GM12891 (cell line): ENCODE measurements around the gene GAST.

ENCODE experiments used
- DNase-seq: peaks from one replicate; pipeline ENCODE4 v3.0.0; 2011; ENCODE audit warnings: low spot score; ENCODE audit not compliant: insufficient read length
- FAIRE-seq: peaks from 2 replicates; lab custom pipeline; 2011; peaks lifted over from hg19 to GRCh38; lab: Jason Lieb, UNC
- PAX5 ChIP-seq: IDR thresholded peaks from 2 replicates; pipeline ENCODE4 v1.6.1; 2011; ENCODE audit warnings: low read length, moderate library complexity, mild to moderate bottlenecking; ENCODE audit not compliant: insufficient read depth, severe bottlenecking
- POLR2A ChIP-seq: IDR thresholded peaks from 2 replicates; pipeline ENCODE4 v1.6.1; 2011; ENCODE audit warnings: low read depth, low read length, control low read depth
- POLR2AphosphoS5 ChIP-seq: IDR thresholded peaks from 2 replicates; pipeline ENCODE4 v1.6.1; 2011; ENCODE audit warnings: low read depth, low read length, control low read depth
- POU2F2 ChIP-seq: IDR thresholded peaks from 2 replicates; pipeline ENCODE4 v1.6.1; 2011; ENCODE audit warnings: low read depth, mild to moderate bottlenecking, control low read depth, low read length, moderate library complexity
- SPI1 ChIP-seq: IDR thresholded peaks from 2 replicates; pipeline ENCODE4 v1.6.1; 2011; ENCODE audit warnings: low read depth, low read length, control low read depth
- TAF1 ChIP-seq: IDR thresholded peaks from 2 replicates; pipeline ENCODE4 v1.6.1; 2011; ENCODE audit warnings: low read depth, low read length, control low read depth

Gene GAST

DNA sequence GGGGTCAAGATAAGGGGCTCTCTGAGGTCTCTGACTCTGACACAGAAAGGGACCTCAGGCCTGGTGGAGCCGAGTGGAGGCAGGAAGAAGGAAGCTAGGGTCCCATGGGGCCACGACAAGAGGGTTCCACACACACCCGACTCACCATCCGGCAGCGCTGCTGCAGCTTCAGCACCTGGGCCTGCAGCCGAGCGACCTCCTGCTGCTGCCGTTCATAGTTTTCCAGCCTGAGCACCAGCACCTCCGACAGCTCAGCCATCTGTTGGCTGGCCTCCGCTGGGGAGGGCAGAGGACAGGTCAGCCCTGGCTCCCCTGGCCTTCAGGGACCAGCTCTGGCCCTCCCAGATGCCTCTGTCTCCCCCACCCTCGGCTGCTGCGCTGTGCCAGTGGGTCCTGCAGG lies 15.9 kb downstream of the GAST start:
- no peak for DNase-seq
- FAIRE-seq, result no peak
- no peak for TF ChIP-seq POLR2A
- TF ChIP-seq TAF1, result no peak
- TF ChIP-seq PAX5, result no peak
- no peak for TF ChIP-seq POLR2AphosphoS5
- no peak for TF ChIP-seq POU2F2
- no peak for TF ChIP-seq SPI1

GRCh38 chr17:41730479-41730878 lies 18.3 kb downstream of the GAST start:
- DNase-seq, result no peak
- FAIRE-seq, result peak; percentile 20
- TF ChIP-seq TAF1, result no peak

DNA sequence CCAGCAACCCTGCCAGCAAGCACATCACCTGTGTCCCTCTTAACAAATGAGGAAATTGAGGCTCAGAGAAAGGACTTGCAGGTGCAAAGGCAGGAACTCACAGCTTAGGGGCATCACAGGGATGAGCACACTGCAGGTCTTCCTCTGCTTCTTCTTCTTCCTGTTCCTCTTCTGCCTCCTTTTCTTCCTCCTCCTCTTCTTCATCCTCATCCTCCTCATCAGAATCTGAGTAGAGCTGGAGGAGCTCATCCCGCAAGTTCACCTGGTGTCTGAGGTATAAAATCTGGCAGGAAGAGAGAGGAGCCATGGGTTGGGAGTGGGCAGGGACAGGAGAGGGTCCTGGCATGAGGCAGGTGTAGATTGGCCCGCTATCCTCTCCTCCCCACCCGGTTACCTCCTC lies 19.7 kb downstream of the GAST start:
- no peak for TF ChIP-seq POLR2A
- no peak for TF ChIP-seq SPI1
- no peak for TF ChIP-seq POLR2AphosphoS5
- TF ChIP-seq PAX5, result no peak
- FAIRE-seq (no peak), DNase-seq (no peak)

DNA sequence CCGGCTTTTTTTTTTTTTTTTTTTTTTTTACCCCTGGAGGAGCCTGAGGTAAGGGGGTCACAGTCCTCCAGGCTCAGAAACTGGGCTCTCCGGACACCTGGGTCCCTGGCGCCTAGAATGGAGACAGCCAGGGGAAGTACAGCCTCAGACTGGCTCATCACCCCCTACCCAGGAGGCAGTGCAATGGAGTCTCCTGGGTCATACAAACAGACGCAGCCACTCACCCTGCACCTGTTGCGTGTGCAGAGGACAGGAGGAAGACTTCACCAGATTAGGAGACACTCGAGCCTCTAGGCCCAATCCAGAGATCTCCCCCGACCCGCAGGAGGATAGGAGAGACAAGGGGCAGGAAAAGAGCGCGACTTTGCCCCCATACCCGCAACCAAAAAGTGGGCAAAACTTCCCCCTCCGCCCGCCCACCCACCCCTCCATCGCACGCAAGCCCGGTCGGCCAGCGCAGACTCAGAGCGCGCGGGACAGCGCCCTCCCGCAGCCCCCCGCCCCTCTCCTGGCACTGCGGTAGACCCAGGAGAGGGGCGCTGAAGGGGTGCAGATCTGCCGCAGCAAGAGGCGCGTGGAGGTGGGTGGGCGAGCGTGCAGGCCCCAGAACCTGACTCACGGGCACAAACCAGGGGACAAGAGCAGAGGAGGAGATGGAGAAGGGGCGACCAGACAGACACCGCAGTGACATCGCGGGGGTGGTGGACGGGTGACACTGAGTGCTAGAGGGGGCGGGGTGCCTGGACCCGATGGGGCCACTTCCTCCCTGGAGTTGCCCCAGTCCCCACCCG lies 21.4 kb downstream of the GAST start:
- no peak for FAIRE-seq
- TF ChIP-seq TAF1 (no peak), SPI1 (no peak), POLR2A (no peak), PAX5 (no peak), POLR2AphosphoS5 (no peak), POU2F2 (no peak)
- no peak for DNase-seq

DNA sequence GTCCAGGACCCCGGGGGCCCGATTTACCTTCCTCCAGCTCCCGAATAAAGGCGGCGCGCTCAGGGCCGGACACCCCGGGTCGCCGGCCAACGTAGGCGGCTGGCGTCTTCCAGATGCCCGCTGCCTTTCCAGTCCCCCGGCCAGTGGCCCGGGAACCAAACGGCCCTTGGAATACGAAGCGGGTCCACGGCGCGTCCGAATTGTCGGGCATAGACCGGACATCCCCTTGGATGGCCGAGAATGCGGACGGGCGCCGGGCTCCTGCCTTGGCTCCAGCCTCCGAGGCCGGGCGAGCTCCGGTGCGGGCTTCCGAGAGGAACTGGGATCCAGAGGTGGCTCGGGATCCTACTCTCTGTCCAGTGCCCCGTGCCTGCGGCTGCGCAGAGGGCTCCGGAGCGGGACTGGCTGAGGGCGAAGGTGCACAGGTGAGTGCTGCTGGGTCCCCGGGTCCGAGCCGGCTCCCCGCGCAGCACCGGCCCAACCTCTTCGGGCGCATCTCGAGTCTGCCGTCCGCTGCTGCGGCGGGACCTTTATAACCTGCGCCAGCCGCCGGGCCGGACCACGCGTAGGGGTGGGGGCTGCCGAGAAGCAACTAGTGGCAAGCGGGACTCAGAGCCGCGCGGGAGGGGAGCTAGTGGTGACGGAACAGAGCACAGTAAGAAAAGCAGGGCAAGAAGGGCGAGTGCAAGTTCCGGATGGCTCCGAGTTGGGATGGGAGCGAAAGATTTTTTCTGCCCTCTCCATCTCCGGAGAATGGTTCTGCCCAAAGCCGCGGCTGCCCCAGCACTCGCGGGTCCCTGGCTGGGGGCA lies 22.2 kb downstream of the GAST start, which contains the start of gene HAP1:
Gene HAP1, minus strand, starts transcription at position 505 of the 810 bp plus-strand sequence. Its CDS starts 9 bp downstream, at position 496.
- DNase-seq, result no peak
- no peak for FAIRE-seq
- TF ChIP-seq SPI1 (no peak), POLR2A (no peak)

DNA sequence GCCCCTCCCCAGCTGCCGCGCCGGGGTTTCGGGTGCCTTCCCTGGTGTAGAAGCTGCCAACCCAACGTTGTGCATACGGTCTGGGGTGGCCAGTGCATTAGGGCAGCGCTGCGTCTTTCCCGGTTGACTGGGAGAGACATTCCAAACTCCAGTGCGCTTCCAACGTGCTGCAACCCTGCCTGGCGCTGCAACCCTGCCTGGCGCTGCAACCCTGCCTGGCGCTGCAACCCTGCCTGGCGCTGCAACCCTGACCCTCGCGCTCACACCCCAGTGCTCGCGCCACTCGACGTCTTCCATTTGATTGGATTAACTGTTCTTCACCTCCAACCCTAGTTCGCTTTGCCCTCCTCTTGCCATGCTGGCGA lies 22.8 kb downstream of the GAST start:
- FAIRE-seq, result no peak
- TF ChIP-seq POLR2AphosphoS5 (no peak), POU2F2 (no peak), POLR2A (no peak), TAF1 (no peak), PAX5 (no peak), SPI1 (no peak)
- no peak for DNase-seq

DNA sequence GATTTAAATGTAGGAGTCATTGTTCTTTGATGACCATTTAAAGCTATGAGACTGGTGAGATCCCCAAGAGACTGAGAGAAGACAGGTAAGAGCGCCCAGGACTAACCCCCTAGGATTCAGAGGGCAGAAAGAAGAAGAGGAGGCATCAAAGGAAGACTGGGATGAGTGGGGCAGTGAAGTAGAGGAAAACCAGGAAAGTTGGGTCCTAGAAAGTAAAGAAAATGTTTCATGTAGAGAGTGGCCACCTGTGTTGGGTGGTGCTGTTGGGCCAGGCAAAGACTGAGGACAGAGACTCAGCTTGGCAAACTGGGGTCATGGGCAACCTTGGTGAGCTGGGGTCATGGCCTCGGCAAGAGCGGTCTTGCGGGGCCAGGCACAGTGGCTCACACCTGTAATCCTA lies 23.6 kb downstream of the GAST start:
- FAIRE-seq (no peak), DNase-seq (no peak)
- TF ChIP-seq POLR2A (no peak), POLR2AphosphoS5 (no peak), TAF1 (no peak), SPI1 (no peak), PAX5 (no peak), POU2F2 (no peak)

DNA sequence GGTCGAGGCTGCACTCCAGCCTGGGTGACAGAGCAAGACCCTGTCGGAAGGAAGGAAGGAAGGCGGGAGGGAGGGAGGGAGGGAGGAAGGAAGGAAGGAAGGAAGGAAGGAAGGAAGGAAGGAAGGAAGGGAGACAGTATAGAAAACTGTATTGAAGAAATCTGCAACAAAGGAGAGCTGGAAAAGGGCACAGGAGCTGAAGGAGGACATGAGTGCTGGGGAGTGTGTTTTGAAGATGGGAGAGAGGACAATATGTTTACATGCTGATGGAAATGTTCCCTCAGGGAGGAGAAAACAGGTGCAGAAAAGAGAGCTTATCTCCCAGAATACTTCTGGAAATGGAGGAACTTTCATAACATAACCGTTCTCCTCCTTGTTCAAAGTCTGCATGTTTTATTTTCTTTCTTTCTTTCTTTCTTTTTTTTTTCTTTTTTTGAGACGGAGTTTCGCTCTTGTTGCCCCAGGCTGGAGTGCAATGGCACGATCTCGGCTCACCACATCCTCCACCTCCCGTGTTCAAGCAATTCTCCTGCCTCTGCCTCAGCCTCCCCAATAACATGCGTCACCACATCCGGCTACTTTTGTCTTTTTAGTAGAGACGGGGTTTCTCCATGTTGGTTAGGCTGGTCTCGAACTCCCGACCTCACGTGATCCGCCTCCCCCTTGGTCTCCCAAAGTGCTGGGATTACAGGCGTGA lies 25.0 kb downstream of the GAST start:
- no peak for FAIRE-seq
- no peak for TF ChIP-seq SPI1
- no peak for TF ChIP-seq POU2F2
- no peak for TF ChIP-seq POLR2A
- TF ChIP-seq TAF1, result no peak
- TF ChIP-seq POLR2AphosphoS5, result no peak
- no peak for TF ChIP-seq PAX5

GRCh38 chr17:41737680-41738023 lies 25.5 kb downstream of the GAST start:
- FAIRE-seq (no peak), DNase-seq (no peak)
- no peak for TF ChIP-seq POLR2AphosphoS5
- TF ChIP-seq SPI1, result no peak
- no peak for TF ChIP-seq PAX5
- TF ChIP-seq POLR2A, result no peak
- TF ChIP-seq TAF1, result no peak
- no peak for TF ChIP-seq POU2F2

More for the DNA sequence above, 25.0 kb downstream of the GAST start:
- no peak for DNase-seq

- DNase-seq, result peak; percentile 89
- peak; percentile 93 for FAIRE-seq
- TF ChIP-seq TAF1, result no peak
- no peak for TF ChIP-seq POU2F2
- no peak for TF ChIP-seq SPI1
Observed at GRCh38 chr17:41738077-41738800, 26.1 kb downstream of the GAST start.
